IMR-90 (cell line): ENCODE results near the gene CIAO2A. TPM values are rescaled to one million over a fixed set of nuclear protein-coding genes. Genes with fewer than 3 reads are reported as not detected.
A peak's percentile ranks its signal among the peaks of the same experiment; 100 is the strongest.

ENCODE experiments used
- ATAC-seq: fragments of 200-7000 bp; cut with Tn5 transposase; 2 replicates; pipeline ENCODE4 v1.9.1; 2020; ENCODE audit warnings: low read depth, mild to moderate bottlenecking, moderate library complexity
- BruUV-seq: library from RNA; stranded (reverse); fragments of 400-500 nt; replicated peaks from 2 replicates; lab custom pipeline; 2021; lab: Mats Ljungman, UMichigan
- CTCF ChIA-PET: fragments of 300-600 bp; formaldehyde crosslinking; extraction: SDS; loops from one replicate; lab custom pipeline; 2021; ENCODE audit warnings: antibody characterized with exemption; lab: Yijun Ruan, JAX
- POLR2A ChIA-PET: fragments of 300-600 bp; sonication (Branson Sonifier 250); formaldehyde crosslinking; loops from one replicate; lab custom pipeline; 2022; ENCODE audit warnings: antibody characterized with exemption; ENCODE audit not compliant: unreplicated experiment; lab: Charles Lee
- DNase-seq: peaks from one replicate; pipeline ENCODE4 v3.0.0; 2013
- H2AFZ ChIP-seq: replicated peaks from 2 replicates; pipeline ENCODE3; 2013; ENCODE audit warnings: low read length, mild to moderate bottlenecking; ENCODE audit not compliant: poor library complexity
- H2AK5ac ChIP-seq: 2 replicates; pipeline ENCODE4 v1.6.1; 2013; ENCODE audit warnings: low read depth, low read length, inconsistent platforms
- H2AK9ac ChIP-seq: replicated peaks from 2 replicates; pipeline ENCODE3; 2013; ENCODE audit warnings: mild to moderate bottlenecking, low read depth, low read length, moderate library complexity; ENCODE audit not compliant: poor library complexity
- H2BK120ac ChIP-seq: 2 replicates; pipeline ENCODE4 v1.6.1; 2013; ENCODE audit warnings: low read depth, low read length, inconsistent platforms
- H2BK15ac ChIP-seq: 3 replicates; pipeline ENCODE4 v1.6.1; 2013; ENCODE audit warnings: low read depth, low read length, inconsistent platforms
- H2BK20ac ChIP-seq: 2 replicates; pipeline ENCODE4 v1.6.1; 2013; ENCODE audit warnings: low read depth, mild to moderate bottlenecking, inconsistent platforms, low read length, moderate library complexity
- H2BK5ac ChIP-seq: 2 replicates; pipeline ENCODE4 v1.6.1; 2013; ENCODE audit warnings: mild to moderate bottlenecking, low read depth, low read length, inconsistent platforms; ENCODE audit not compliant: poor library complexity, severe bottlenecking
- H3K14ac ChIP-seq: replicated peaks from 2 replicates; pipeline ENCODE4 v1.6.1; 2013; ENCODE audit warnings: low read depth, low read length, inconsistent platforms
- H3K18ac ChIP-seq: 2 replicates; pipeline ENCODE4 v1.6.1; 2013; ENCODE audit warnings: low read depth, low read length, control low read depth
- H3K23ac ChIP-seq: 2 replicates; pipeline ENCODE4 v1.6.1; 2013; ENCODE audit warnings: low read depth, low read length, inconsistent platforms
- H3K27ac ChIP-seq: 2 replicates; pipeline ENCODE4 v1.5.1; 2013; ENCODE audit warnings: mild to moderate bottlenecking, control low read depth, low read length; ENCODE audit not compliant: insufficient read depth
- H3K27me3 ChIP-seq: 2 replicates; pipeline ENCODE4 v1.6.1; 2013; ENCODE audit warnings: low read length; ENCODE audit not compliant: control insufficient read depth, insufficient read depth
- H3K36me3 ChIP-seq: 2 replicates; pipeline ENCODE4 v1.6.1; 2013; ENCODE audit warnings: low read length, mixed read lengths; ENCODE audit not compliant: control insufficient read depth, insufficient read depth
- H3K4ac ChIP-seq: 2 replicates; pipeline ENCODE4 v1.6.1; 2013; ENCODE audit warnings: low read depth, low read length, inconsistent platforms
- H3K4me1 ChIP-seq: 2 replicates; pipeline ENCODE4 v1.6.1; 2013; ENCODE audit warnings: low read length, mixed read lengths; ENCODE audit not compliant: control insufficient read depth, insufficient read depth
- H3K4me2 ChIP-seq: 2 replicates; pipeline ENCODE4 v1.6.1; 2013; ENCODE audit warnings: low read depth, mild to moderate bottlenecking, control low read depth, low read length, moderate library complexity
- H3K4me3 ChIP-seq: 2 replicates; pipeline ENCODE4 v1.5.1; 2013; ENCODE audit warnings: low read depth, mild to moderate bottlenecking, control low read depth, low read length, moderate library complexity; ENCODE audit not compliant: insufficient read depth
- H3K56ac ChIP-seq: 2 replicates; pipeline ENCODE4 v1.6.1; 2013; ENCODE audit warnings: low read length, inconsistent platforms; ENCODE audit not compliant: insufficient read depth; ENCODE audit errors: extremely low read depth
- H3K79me1 ChIP-seq, 2 experiments: 2 replicates each; pipeline ENCODE4 v1.6.1; 2013; ENCODE audit warnings: low read length in 2 of 2, inconsistent platforms in 1 of 2, low read depth in 1 of 2
- H3K9ac ChIP-seq: 2 replicates; pipeline ENCODE4 v1.6.1; 2013; ENCODE audit warnings: low read depth, low read length, control low read depth
- H3K9me1 ChIP-seq: 2 replicates; pipeline ENCODE4 v1.6.1; 2013; ENCODE audit warnings: low read length, inconsistent platforms; ENCODE audit not compliant: insufficient read depth
- H3K9me3 ChIP-seq: 2 replicates; pipeline ENCODE4 v1.6.1; 2013; ENCODE audit warnings: low read length; ENCODE audit not compliant: control insufficient read depth, insufficient read depth
- H4K20me1 ChIP-seq: 2 replicates; pipeline ENCODE4 v1.6.1; 2013; ENCODE audit warnings: low read length, inconsistent platforms; ENCODE audit not compliant: insufficient read depth
- H4K5ac ChIP-seq: 2 replicates; pipeline ENCODE4 v1.6.1; 2013; ENCODE audit warnings: mild to moderate bottlenecking, low read depth, low read length, control low read depth
- H4K8ac ChIP-seq, 2 experiments: 2 replicates each; pipeline ENCODE4 v1.6.1; 2013; ENCODE audit warnings: low read depth in 2 of 2, low read length in 2 of 2, control low read depth in 1 of 2, inconsistent platforms in 1 of 2
- H4K91ac ChIP-seq: 2 replicates; pipeline ENCODE4 v1.6.1; 2013; ENCODE audit warnings: low read depth, low read length, inconsistent platforms; ENCODE audit not compliant: insufficient read depth
- BHLHE40 ChIP-seq: fragments of 150-350 bp; IDR thresholded peaks from 2 replicates; pipeline ENCODE4 v1.6.1; 2016; ENCODE audit warnings: mild to moderate bottlenecking, low read depth, low read length
- CEBPB ChIP-seq: IDR thresholded peaks from 2 replicates; pipeline ENCODE4 v1.6.1; 2012; ENCODE audit warnings: low read depth, low read length, improper control_type of control experiment
- CHD1 ChIP-seq: IDR thresholded peaks from 2 replicates; pipeline ENCODE4 v1.6.1; 2012; ENCODE audit warnings: low read depth, low read length, improper control_type of control experiment
- CTCF ChIP-seq: conservative IDR thresholded peaks from 2 replicates; pipeline ENCODE4 v1.5.1; 2012; ENCODE audit warnings: mild to moderate bottlenecking, low read depth, low read length, improper control_type of control experiment
- ELK1 ChIP-seq: fragments of 150-350 bp; IDR thresholded peaks from 2 replicates; pipeline ENCODE4 v1.6.1; 2016; ENCODE audit warnings: low read depth, mild to moderate bottlenecking, low read length, moderate library complexity, borderline replicate concordance
- FOS ChIP-seq: fragments of 150-350 bp; IDR thresholded peaks from 2 replicates; pipeline ENCODE4 v1.6.1; 2016; ENCODE audit warnings: low read depth, low read length
- MAFK ChIP-seq: IDR thresholded peaks from 2 replicates; pipeline ENCODE4 v1.6.1; 2012; ENCODE audit warnings: low read depth, low read length, improper control_type of control experiment
- MAZ ChIP-seq: IDR thresholded peaks from 2 replicates; pipeline ENCODE4 v1.6.1; 2012; ENCODE audit warnings: low read depth, mild to moderate bottlenecking, low read length, improper control_type of control experiment, moderate library complexity, borderline replicate concordance
- MXI1 ChIP-seq: IDR thresholded peaks from 2 replicates; pipeline ENCODE4 v1.6.1; 2012; ENCODE audit warnings: low read depth, mild to moderate bottlenecking, low read length, moderate library complexity, borderline replicate concordance
- NFE2L2 ChIP-seq: fragments of 150-350 bp; IDR thresholded peaks from 2 replicates; pipeline ENCODE4 v1.6.1; 2016; ENCODE audit warnings: low read depth, mild to moderate bottlenecking, low read length
- POLR2A ChIP-seq: IDR thresholded peaks from 2 replicates; pipeline ENCODE4 v1.6.1; 2012; ENCODE audit warnings: mild to moderate bottlenecking, low read depth, low read length
- RAD21 ChIP-seq: IDR thresholded peaks from 2 replicates; pipeline ENCODE4 v1.6.1; 2012; ENCODE audit warnings: low read length, improper control_type of control experiment
- RCOR1 ChIP-seq: IDR thresholded peaks from 2 replicates; pipeline ENCODE4 v1.6.1; 2012; ENCODE audit warnings: mild to moderate bottlenecking, low read length, improper control_type of control experiment; ENCODE audit not compliant: insufficient replicate concordance
- RFX5 ChIP-seq: IDR thresholded peaks from 2 replicates; pipeline ENCODE4 v1.8.0; 2012; ENCODE audit warnings: low read depth, mild to moderate bottlenecking, low read length, moderate library complexity
- SMC3 ChIP-seq: fragments of 150-350 bp; IDR thresholded peaks from 2 replicates; pipeline ENCODE4 v1.6.1; 2016; ENCODE audit warnings: low read depth, mild to moderate bottlenecking, antibody characterized with exemption, low read length, moderate library complexity
- USF2 ChIP-seq: fragments of 150-350 bp; IDR thresholded peaks from 2 replicates; pipeline ENCODE4 v1.6.1; 2017; ENCODE audit warnings: mild to moderate bottlenecking, antibody characterized with exemption, low read length, low read depth
- WGBS, 2 experiments: methylation state at CpG; one replicate each; pipeline versions ENCODE4 v1.1.5 to v1.1.7; 2013; ENCODE audit warnings: missing lambda C conversion rate in 2 of 2; ENCODE audit not compliant: insufficient read length in 1 of 2; ENCODE audit errors: extremely low coverage in 2 of 2; 5-methylcytosine and 5-hydroxymethylcytosine counted together
- dilution Hi-C: fragments of 300-500 bp; cut with HindIII; formaldehyde crosslinking; loops from one replicate; pipeline ENCODE4 v1.14.3; 2018; ENCODE audit warnings: low sequenced_read_pairs; ENCODE audit not compliant: unreplicated experiment
- in situ Hi-C: fragments of 300-500 bp; cut with MboI; formaldehyde crosslinking; loops from 3 replicates; pipeline ENCODE4 v1.14.3; 2019; ENCODE audit warnings: low sequenced_read_pairs, inconsistent platforms, mixed read lengths
- intact Hi-C: fragments of 100-400 bp; cut with micrococcal nuclease; formaldehyde crosslinking; loops from 2 replicates; pipeline ENCODE4 v1.10.0; 2022
- polyA plus RNA-seq, 3 experiments: library from polyadenylated mRNA; depleted of rRNA; stranded (reverse); fragments of >200 nt; gene quantifications; 2 replicates each; pipeline ENCODE4 v1.2.3, GENCODE V29; 2012; ENCODE audit warnings: low replicate concordance in 1 of 3
- total RNA-seq: library from RNA; depleted of rRNA; stranded (reverse); fragments of >200 nt; gene quantifications from 2 replicates; pipeline ENCODE4 v1.2.3, GENCODE V29; 2012

CIAO2A gene
- total and polyA plus RNA-seq, 2 of the 4 experiments (the other 2 are of a cell fraction) = 36.7 to 38.3 TPM

GRCh38 chr15:64072812-64073211, 20.8 kb downstream of the CIAO2A start:
- BruUV-seq = no TSS peak
- Histone ChIP-seq H3K36me3 (peaks cover 4% of the 10 kb centered on the region; the same call in 1 of the 2 replicates), H3K9me3 (no peaks in the 10 kb centered on the region), H3K27me3 (no peaks in the 10 kb centered on the region), H2BK120ac (no peak overlapping the region), H3K9me1 (peaks cover 11% of the 10 kb centered on the region), H2AK5ac (no peak overlapping the region), H4K20me1 (peaks cover 7% of the 10 kb centered on the region; the same call in 1 of the 2 replicates), H4K5ac (no peak overlapping the region; the same call in 1 of the 2 replicates), H3K4me2 (peak overlapping the region; percentile 23; the same call in 1 of the 2 replicates), H4K8ac (no peak overlapping the region), H3K27ac (0 out of 2 replicates have a peak overlapping the region, but pooled peaks have one; percentile 43), H3K4me3 (no peak overlapping the region), H2AFZ (no peak overlapping the region), H2BK5ac (no peak overlapping the region), H4K91ac (no peak overlapping the region), H3K14ac (no peak overlapping the region), H2BK15ac (no peak overlapping the region), H3K18ac (peak overlapping the region; percentile 36; the same call in 1 of the 2 replicates), H3K56ac (no peak overlapping the region), H3K23ac (no peak overlapping the region; the same call in 1 of the 2 replicates), H2BK20ac (no peak overlapping the region), H2AK9ac (no peak overlapping the region), H3K4me1 (peaks cover 15% of the 10 kb centered on the region), H3K9ac (no peak overlapping the region), H3K79me1 (peaks cover 0 to 18% of the 10 kb centered on the region in 2 experiments; a peak in 3 of 4 replicates), H3K4ac (no peak overlapping the region)
- TF ChIP-seq POLR2A = no peak
- no peak for TF ChIP-seq MXI1
- TF ChIP-seq RFX5 = no peak
- TF ChIP-seq RAD21 = no peak
- TF ChIP-seq MAFK = no peak
- no peak for TF ChIP-seq ELK1
- TF ChIP-seq BHLHE40 = no peak
- no peak for TF ChIP-seq SMC3
- no peak for TF ChIP-seq CHD1
- no peak for TF ChIP-seq MAZ
- no peak for TF ChIP-seq RCOR1
- no peak for TF ChIP-seq USF2
- TF ChIP-seq CTCF = no peak
- no peak for TF ChIP-seq FOS
- no peak for TF ChIP-seq NFE2L2
- TF ChIP-seq CEBPB = no peak
- intact Hi-C loops = loop anchor here (10.0 kb wide), 1 partner anchor 778 kb away; no protein-coding TSS in a partner anchor
- ATAC-seq (no peak), DNase-seq (no peak)
- CTCF ChIA-PET = interaction anchor here (1.3 kb wide), 1 partner anchor 27 kb away, joined by 3 read pairs; the partner anchor contains the start of gene DAPK2
- dilution Hi-C loops = no loop called here
- WGBS, 2 experiments = no CpG with 5 or more reads among the region's 2 CpGs
- in situ Hi-C loops = loop anchor here (25.0 kb wide), 2 partner anchors 436 to 786 kb away; partner anchors contain the start of gene APH1B
- POLR2A ChIA-PET = no interaction called here
